Panc1 (cell line): ENCODE measurements around the gene RBL1. TPM values are rescaled to one million over a fixed set of nuclear protein-coding genes. Genes with fewer than 3 reads are reported as not detected.
A peak's percentile ranks its signal among the peaks of the same experiment; 100 is the strongest.

Experiments
- ATAC-seq: fragments of 200-7000 bp; cut with Tn5 transposase; 2 replicates; pipeline ENCODE4 v1.9.1; 2020; ENCODE audit warnings: mild to moderate bottlenecking, moderate library complexity
- BruUV-seq: library from RNA; stranded (reverse); fragments of 400-500 nt; replicated peaks from 2 replicates; lab custom pipeline; 2021; lab: Mats Ljungman, UMichigan
- CTCF ChIA-PET: fragments of 300-600 bp; sonication (Branson Sonifier 250); formaldehyde crosslinking; loops from one replicate; lab custom pipeline; 2022; ENCODE audit warnings: antibody characterized with exemption; lab: Charles Lee
- POLR2A ChIA-PET: fragments of 300-600 bp; sonication (Branson Sonifier 250); formaldehyde crosslinking; loops from one replicate; lab custom pipeline; 2022; ENCODE audit warnings: antibody characterized with exemption; lab: Charles Lee
- DNase-seq: peaks from one replicate; pipeline ENCODE4 v3.0.0-alpha.2; 2010; ENCODE audit warnings: low read depth, low spot score
- H3K27ac ChIP-seq: 2 replicates; pipeline ENCODE4 v1.5.1; 2011; ENCODE audit warnings: mild to moderate bottlenecking, low read length, inconsistent platforms
- H3K27me3 ChIP-seq: fragments of 200-500 bp; sonication (Bioruptor generic); 2 replicates; pipeline ENCODE4 v1.6.0; 2014; ENCODE audit warnings: low read length, inconsistent platforms; ENCODE audit not compliant: control insufficient read depth, insufficient read depth
- H3K36me3 ChIP-seq: fragments of 200-500 bp; sonication (Bioruptor generic); 2 replicates; pipeline ENCODE4 v1.5.1; 2014; ENCODE audit warnings: inconsistent platforms, mild to moderate bottlenecking, low read length, moderate library complexity; ENCODE audit not compliant: control insufficient read depth, insufficient read depth
- H3K4me1 ChIP-seq: 2 replicates; pipeline ENCODE4 v1.5.1; 2011; ENCODE audit warnings: inconsistent platforms, mild to moderate bottlenecking, low read length, moderate library complexity; ENCODE audit not compliant: control insufficient read depth, insufficient read depth
- H3K4me3 ChIP-seq, 2 experiments: 2 replicates each; pipeline ENCODE4 v1.5.1; 2011 to 2012; ENCODE audit warnings: low read depth in 2 of 2, low read length in 2 of 2, mild to moderate bottlenecking in 2 of 2, inconsistent platforms in 1 of 2, moderate library complexity in 1 of 2
- H3K9me3 ChIP-seq: fragments of 200-500 bp; sonication (Bioruptor generic); 2 replicates; pipeline ENCODE4 v1.5.1; 2014; ENCODE audit warnings: low read depth, mild to moderate bottlenecking, inconsistent platforms, low read length, moderate library complexity; ENCODE audit not compliant: control insufficient read depth, insufficient read depth
- POLR2AphosphoS5 ChIP-seq: IDR thresholded peaks from 2 replicates; pipeline ENCODE4 v1.6.1; 2012; ENCODE audit warnings: mild to moderate bottlenecking, low read depth, low read length, moderate library complexity
- SIN3A ChIP-seq: IDR thresholded peaks from 2 replicates; pipeline ENCODE4 v1.6.1; 2012; ENCODE audit warnings: low read depth, mild to moderate bottlenecking, low read length, moderate library complexity, borderline replicate concordance; ENCODE audit not compliant: insufficient read depth
- TCF7L2 ChIP-seq: IDR thresholded peaks from 2 replicates; pipeline ENCODE4 v1.6.1; 2011; ENCODE audit warnings: mild to moderate bottlenecking, low read depth, low read length, inconsistent platforms
- in situ Hi-C: cut with HindIII; loops from 2 replicates; pipeline ENCODE4 v1.10.0; 2016; ENCODE audit warnings: low sequenced_read_pairs, low pct_unique_long_range_greater_than_20kb
- intact Hi-C: fragments of 100-400 bp; cut with micrococcal nuclease; formaldehyde crosslinking; loops from one replicate; pipeline ENCODE4 v1.10.0; 2022; ENCODE audit not compliant: unreplicated experiment
- total RNA-seq: library from RNA; stranded (reverse); gene quantifications from one replicate; pipeline ENCODE4 v1.2.1, GENCODE V29; 2021; ENCODE audit not compliant: unreplicated experiment
- TF ChIP-seq, protein P1 (sequence below): fragments of 450-650 bp; IDR thresholded peaks from 2 replicates; pipeline ENCODE4 v1.5.1; 2017; ENCODE audit warnings: mild to moderate bottlenecking
- TF ChIP-seq, protein P2 (sequence below), 2 experiments: IDR thresholded peaks; 2 replicates each; pipeline ENCODE4 v1.6.1; 2011 to 2012; ENCODE audit warnings: low read depth in 2 of 2, control low read depth in 1 of 2, low read length in 1 of 2, mild to moderate bottlenecking in 1 of 2, moderate library complexity in 1 of 2; ENCODE audit not compliant: insufficient read depth in 1 of 2

The RBL1 gene
- total RNA-seq, 1 experiment from 2014 or later, result 14.0 TPM

DNA sequence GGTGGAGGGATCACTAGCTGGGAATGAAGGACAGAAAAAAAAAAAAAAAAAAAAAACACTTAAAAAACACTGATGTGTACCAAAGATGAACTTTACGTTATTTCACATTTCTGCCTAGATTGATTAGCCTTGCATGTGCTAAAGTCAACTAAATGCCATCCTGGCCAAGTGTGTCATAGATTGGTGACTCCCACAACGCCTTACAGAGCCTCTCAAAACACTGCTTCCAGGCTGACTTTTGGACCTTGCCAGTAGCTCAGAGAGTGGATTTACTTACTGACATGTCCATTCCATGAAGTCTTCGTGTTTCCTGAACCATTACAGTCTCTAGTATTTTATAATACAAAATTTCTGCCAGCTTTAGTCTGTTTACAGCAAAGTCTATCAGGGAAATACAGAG lies 40.5 kb downstream of the RBL1 start:
- CTCF ChIA-PET, result no interaction called here
- no peak for ATAC-seq
- BruUV-seq, result no TSS peak

DNA sequence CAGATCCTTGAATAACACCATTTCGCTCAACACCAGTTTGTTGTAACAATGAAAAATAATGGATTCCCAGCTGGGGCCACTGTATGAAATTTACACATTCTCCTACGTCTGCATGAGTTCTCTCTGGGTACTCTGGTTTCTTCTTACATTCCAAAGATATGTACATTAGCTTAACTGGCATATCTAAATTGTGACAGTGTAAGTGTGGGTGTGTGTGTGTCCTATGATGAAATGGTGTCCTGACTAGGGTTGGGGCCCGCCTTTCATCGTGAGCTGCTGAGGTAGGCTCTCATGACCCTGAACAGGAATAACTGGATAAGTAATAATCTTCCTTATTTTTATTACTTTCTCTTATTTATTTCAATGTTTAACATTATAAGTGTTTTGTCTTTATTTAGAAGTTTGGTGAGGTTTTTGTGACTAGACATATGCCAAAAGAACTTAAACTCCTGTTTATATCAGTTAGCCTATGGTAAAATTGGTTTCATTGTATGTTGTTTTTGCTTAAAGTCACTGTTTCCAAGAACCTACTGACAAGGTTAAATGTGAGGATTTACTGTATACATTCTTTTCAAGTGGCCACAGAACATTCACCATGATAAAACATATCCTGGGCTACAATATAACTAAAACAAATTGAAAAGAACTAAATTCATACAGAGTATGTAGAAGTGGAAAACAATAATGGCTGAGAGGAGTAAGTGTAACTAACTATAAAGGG lies 42.4 kb downstream of the RBL1 start:
- ATAC-seq (no peak), DNase-seq (no peak)
- in situ Hi-C loops, result no loop called here
- no peaks in the 10 kb centered on the region for H3K9me3 ChIP-seq
- H3K36me3 ChIP-seq, result 0 out of 2 replicates have a peak, but pooled peaks cover 4% of the 10 kb centered on the region
- TF ChIP-seq, protein P1, sequence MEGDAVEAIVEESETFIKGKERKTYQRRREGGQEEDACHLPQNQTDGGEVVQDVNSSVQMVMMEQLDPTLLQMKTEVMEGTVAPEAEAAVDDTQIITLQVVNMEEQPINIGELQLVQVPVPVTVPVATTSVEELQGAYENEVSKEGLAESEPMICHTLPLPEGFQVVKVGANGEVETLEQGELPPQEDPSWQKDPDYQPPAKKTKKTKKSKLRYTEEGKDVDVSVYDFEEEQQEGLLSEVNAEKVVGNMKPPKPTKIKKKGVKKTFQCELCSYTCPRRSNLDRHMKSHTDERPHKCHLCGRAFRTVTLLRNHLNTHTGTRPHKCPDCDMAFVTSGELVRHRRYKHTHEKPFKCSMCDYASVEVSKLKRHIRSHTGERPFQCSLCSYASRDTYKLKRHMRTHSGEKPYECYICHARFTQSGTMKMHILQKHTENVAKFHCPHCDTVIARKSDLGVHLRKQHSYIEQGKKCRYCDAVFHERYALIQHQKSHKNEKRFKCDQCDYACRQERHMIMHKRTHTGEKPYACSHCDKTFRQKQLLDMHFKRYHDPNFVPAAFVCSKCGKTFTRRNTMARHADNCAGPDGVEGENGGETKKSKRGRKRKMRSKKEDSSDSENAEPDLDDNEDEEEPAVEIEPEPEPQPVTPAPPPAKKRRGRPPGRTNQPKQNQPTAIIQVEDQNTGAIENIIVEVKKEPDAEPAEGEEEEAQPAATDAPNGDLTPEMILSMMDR, result no peak
- no peak for TF ChIP-seq SIN3A
- TF ChIP-seq, protein P2, sequence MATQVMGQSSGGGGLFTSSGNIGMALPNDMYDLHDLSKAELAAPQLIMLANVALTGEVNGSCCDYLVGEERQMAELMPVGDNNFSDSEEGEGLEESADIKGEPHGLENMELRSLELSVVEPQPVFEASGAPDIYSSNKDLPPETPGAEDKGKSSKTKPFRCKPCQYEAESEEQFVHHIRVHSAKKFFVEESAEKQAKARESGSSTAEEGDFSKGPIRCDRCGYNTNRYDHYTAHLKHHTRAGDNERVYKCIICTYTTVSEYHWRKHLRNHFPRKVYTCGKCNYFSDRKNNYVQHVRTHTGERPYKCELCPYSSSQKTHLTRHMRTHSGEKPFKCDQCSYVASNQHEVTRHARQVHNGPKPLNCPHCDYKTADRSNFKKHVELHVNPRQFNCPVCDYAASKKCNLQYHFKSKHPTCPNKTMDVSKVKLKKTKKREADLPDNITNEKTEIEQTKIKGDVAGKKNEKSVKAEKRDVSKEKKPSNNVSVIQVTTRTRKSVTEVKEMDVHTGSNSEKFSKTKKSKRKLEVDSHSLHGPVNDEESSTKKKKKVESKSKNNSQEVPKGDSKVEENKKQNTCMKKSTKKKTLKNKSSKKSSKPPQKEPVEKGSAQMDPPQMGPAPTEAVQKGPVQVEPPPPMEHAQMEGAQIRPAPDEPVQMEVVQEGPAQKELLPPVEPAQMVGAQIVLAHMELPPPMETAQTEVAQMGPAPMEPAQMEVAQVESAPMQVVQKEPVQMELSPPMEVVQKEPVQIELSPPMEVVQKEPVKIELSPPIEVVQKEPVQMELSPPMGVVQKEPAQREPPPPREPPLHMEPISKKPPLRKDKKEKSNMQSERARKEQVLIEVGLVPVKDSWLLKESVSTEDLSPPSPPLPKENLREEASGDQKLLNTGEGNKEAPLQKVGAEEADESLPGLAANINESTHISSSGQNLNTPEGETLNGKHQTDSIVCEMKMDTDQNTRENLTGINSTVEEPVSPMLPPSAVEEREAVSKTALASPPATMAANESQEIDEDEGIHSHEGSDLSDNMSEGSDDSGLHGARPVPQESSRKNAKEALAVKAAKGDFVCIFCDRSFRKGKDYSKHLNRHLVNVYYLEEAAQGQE (IDR thresholded peaks at IDR 0.05; ENCODE audit: insufficient read depth in 1 of 2, low read depth in 2 of 2, low read length in 1 of 2), result no peak
- TF ChIP-seq TCF7L2, result no peak
- no peak for TF ChIP-seq POLR2AphosphoS5
- intact Hi-C loops, result no loop called here
- H3K4me3 ChIP-seq, result no peak overlapping the region
- ChIA-PET POLR2A (no interaction called here), CTCF (no interaction called here)
- TSS peak; percentile 54 for BruUV-seq
- no peaks in the 10 kb centered on the region for H3K4me1 ChIP-seq
- H3K27me3 ChIP-seq, result no peaks in the 10 kb centered on the region
- H3K27ac ChIP-seq, result no peak overlapping the region

More for the DNA sequence above, 40.5 kb downstream of the RBL1 start:
- TF ChIP-seq POLR2AphosphoS5 (no peak), SIN3A (no peak)
- TF ChIP-seq, protein P2 (IDR thresholded peaks at IDR 0.05; ENCODE audit: insufficient read depth in 1 of 2, low read depth in 2 of 2, low read length in 1 of 2), result no peak
- H3K36me3 ChIP-seq, result 0 out of 2 replicates have a peak, but pooled peaks cover 4% of the 10 kb centered on the region
- no peaks in the 10 kb centered on the region for H3K9me3 ChIP-seq
- H3K4me1 ChIP-seq, result no peaks in the 10 kb centered on the region
- H3K27ac ChIP-seq, result no peak overlapping the region
- H3K4me3 ChIP-seq, result no peak overlapping the region
- POLR2A ChIA-PET, result no interaction called here
- no peaks in the 10 kb centered on the region for H3K27me3 ChIP-seq
- in situ Hi-C loops (no loop called here), intact Hi-C loops (no loop called here)
- no peak for DNase-seq
